KMS-11 (cell line): Measurements from ENCODE around the gene C1orf35.

Experiments used
- H2AFZ ChIP-seq: fragments of 200-600 bp; sonication (generic); 2 replicates; pipeline ENCODE4 v1.6.1; 2016; ENCODE audit warnings: antibody characterized with exemption, mixed run types, low read depth
- H3K27ac ChIP-seq: fragments of 200-600 bp; sonication (generic); 2 replicates; pipeline ENCODE4 v1.6.1; 2016; ENCODE audit warnings: mild to moderate bottlenecking, mixed run types
- H3K27me3 ChIP-seq: fragments of 200-600 bp; sonication (generic); 2 replicates; pipeline ENCODE4 v1.6.1; 2017; ENCODE audit warnings: mild to moderate bottlenecking, low read depth, mixed run types, moderate library complexity; ENCODE audit not compliant: insufficient read depth
- H3K36me3 ChIP-seq: fragments of 200-600 bp; sonication (generic); 2 replicates; pipeline ENCODE4 v1.6.1; 2017; ENCODE audit warnings: mild to moderate bottlenecking, mixed run types; ENCODE audit not compliant: insufficient read depth
- H3K4me1 ChIP-seq: fragments of 200-600 bp; sonication (generic); 2 replicates; pipeline ENCODE4 v1.6.1; 2016; ENCODE audit warnings: mild to moderate bottlenecking, low read depth, mixed run types; ENCODE audit not compliant: poor library complexity, severe bottlenecking
- H3K4me2 ChIP-seq: fragments of 200-600 bp; sonication (generic); 2 replicates; pipeline ENCODE4 v1.7.0; 2016; ENCODE audit warnings: mild to moderate bottlenecking, mixed run types
- H3K4me3 ChIP-seq: fragments of 200-600 bp; sonication (generic); IDR thresholded peaks from 2 replicates; pipeline ENCODE4 v1.6.1; 2017; ENCODE audit warnings: low read depth, low read length, mixed read lengths; ENCODE audit not compliant: insufficient read depth
- H3K79me2 ChIP-seq: fragments of 200-600 bp; sonication (generic); 2 replicates; pipeline ENCODE4 v1.6.1; 2016; ENCODE audit warnings: low read depth, mixed run types; ENCODE audit not compliant: insufficient read depth
- H3K9ac ChIP-seq: fragments of 200-600 bp; sonication (generic); 2 replicates; pipeline ENCODE4 v1.6.1; 2016; ENCODE audit warnings: mild to moderate bottlenecking, mixed run types
- H4K20me1 ChIP-seq: fragments of 200-600 bp; sonication (generic); 2 replicates; pipeline ENCODE4 v1.6.1; 2016; ENCODE audit warnings: mild to moderate bottlenecking, mixed run types; ENCODE audit not compliant: insufficient read depth
- CTCF ChIP-seq: fragments of 200-600 bp; sonication (generic); conservative IDR thresholded peaks from 2 replicates; pipeline ENCODE4 v1.6.1; 2017; ENCODE audit warnings: low read depth, mild to moderate bottlenecking, antibody characterized with exemption, low read length, moderate library complexity, mixed read lengths

Gene C1orf35

GRCh38 chr1:228148196-228148861 is 45.2 kb upstream of the C1orf35 start:
- Histone ChIP-seq H3K4me2 (no peak overlapping the region), H2AFZ (no peak overlapping the region), H3K27me3 (no peaks in the 10 kb centered on the region), H3K4me3 (no peak overlapping the region), H3K4me1 (no peaks in the 10 kb centered on the region), H3K9ac (no peak overlapping the region), H3K27ac (no peak overlapping the region), H4K20me1 (no peaks in the 10 kb centered on the region), H3K79me2 (peaks cover 33% of the 10 kb centered on the region), H3K36me3 (no peaks in the 10 kb centered on the region)
- no peak for TF ChIP-seq CTCF

GRCh38 chr1:228147768-228148167 is 44.6 kb upstream of the C1orf35 start:
- Histone ChIP-seq H2AFZ (no peak overlapping the region), H3K36me3 (no peaks in the 10 kb centered on the region), H3K27ac (no peak overlapping the region), H3K4me3 (no peak overlapping the region), H3K4me2 (no peak overlapping the region), H4K20me1 (no peaks in the 10 kb centered on the region; the same call in 1 of the 2 replicates), H3K4me1 (peaks cover 3% of the 10 kb centered on the region), H3K9ac (no peak overlapping the region), H3K79me2 (peaks cover 39% of the 10 kb centered on the region), H3K27me3 (no peaks in the 10 kb centered on the region)
- TF ChIP-seq CTCF, result no peak

- Histone ChIP-seq H4K20me1 (no peaks in the 10 kb centered on the region; the same call in 1 of the 2 replicates), H3K79me2 (peaks cover 44% of the 10 kb centered on the region), H3K4me1 (peaks cover 9% of the 10 kb centered on the region), H3K4me3 (no peak overlapping the region), H3K9ac (no peak overlapping the region), H2AFZ (no peak overlapping the region), H3K27ac (no peak overlapping the region), H3K36me3 (no peaks in the 10 kb centered on the region), H3K27me3 (no peaks in the 10 kb centered on the region), H3K4me2 (no peak overlapping the region)
- TF ChIP-seq CTCF, result no peak
These were observed 44.1 kb upstream of the C1orf35 start for GRCh38 chr1:228147151-228147693.

GRCh38 chr1:228146417-228147150 is 43.5 kb upstream of the C1orf35 start:
- no peaks in the 10 kb centered on the region for H3K27me3 ChIP-seq
- H3K79me2 ChIP-seq, result peaks cover 51% of the 10 kb centered on the region
- no peaks in the 10 kb centered on the region for H3K36me3 ChIP-seq
- H2AFZ ChIP-seq, result no peak overlapping the region
- H3K27ac ChIP-seq, result no peak overlapping the region
- no peak overlapping the region for H3K9ac ChIP-seq
- H3K4me2 ChIP-seq, result no peak overlapping the region
- no peak overlapping the region for H3K4me3 ChIP-seq
- TF ChIP-seq CTCF, result no peak
- peaks cover 15% of the 10 kb centered on the region for H3K4me1 ChIP-seq
- H4K20me1 ChIP-seq, result no peaks in the 10 kb centered on the region; the same call in 1 of the 2 replicates
